NOMO-1 treated with DMSO at 0.1 percent for 48 hours (cell line): ENCODE data around the gene PDS5B.
"Not testable (repeated sequence)": the region's sequence is repeated elsewhere in the genome, so short reads cannot be mapped to it uniquely, and the experiment has no call there.

ENCODE experiments used
- DNase-seq: peaks from one replicate; lab custom pipeline; 2025; ENCODE audit not compliant: unreplicated experiment; lab: John Stamatoyannopoulos, UW

Gene PDS5B

GRCh38 chr13:32650705-32651311, 64.6 kb downstream of the PDS5B start:
- DNase-seq = peak; percentile 71

DNA sequence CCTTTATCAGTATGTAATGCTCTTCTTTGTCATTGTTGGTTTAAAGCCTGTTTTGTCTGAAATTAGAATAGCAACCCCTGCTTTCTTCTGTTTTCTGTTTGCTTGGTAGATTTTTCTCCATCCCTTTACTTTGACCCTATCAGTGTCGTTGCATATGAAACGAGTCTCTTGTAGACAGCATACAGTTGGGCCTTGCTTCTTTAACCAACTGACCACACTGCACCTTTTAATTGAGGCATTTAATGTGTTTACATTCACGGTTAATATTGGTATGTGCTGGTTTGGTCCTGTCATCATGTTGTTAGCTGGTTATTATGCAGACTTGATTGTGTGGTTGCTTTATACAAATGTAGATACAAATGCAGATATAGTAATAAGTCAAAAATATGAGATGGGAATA, 71.1 kb downstream of the PDS5B start:
- DNase-seq = no peak

DNA sequence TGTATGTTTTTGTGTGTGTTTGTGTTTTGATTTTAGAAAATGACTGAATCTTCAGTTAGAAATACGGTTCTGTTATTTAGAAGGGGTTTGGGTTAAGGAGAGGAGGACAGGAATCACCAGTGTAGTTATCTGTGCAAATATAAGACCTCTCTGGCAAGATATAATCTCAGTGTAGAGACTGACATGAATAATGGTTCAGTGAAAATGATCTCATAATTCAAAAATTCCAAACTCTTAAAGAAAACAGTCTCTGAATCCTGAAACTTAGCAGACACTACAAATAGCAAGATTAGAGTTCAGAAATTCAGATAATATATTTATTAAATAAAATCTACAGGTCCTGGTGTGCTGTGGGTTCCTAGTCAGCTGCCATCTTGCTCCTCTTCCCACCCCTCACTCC, 73.5 kb downstream of the PDS5B start:
- DNase-seq = no peak

GRCh38 chr13:32660227-32660626, 74.0 kb downstream of the PDS5B start:
- no peak for DNase-seq

- no peak for DNase-seq
These were observed 75.4 kb downstream of the PDS5B start for GRCh38 chr13:32661685-32662084.

DNA sequence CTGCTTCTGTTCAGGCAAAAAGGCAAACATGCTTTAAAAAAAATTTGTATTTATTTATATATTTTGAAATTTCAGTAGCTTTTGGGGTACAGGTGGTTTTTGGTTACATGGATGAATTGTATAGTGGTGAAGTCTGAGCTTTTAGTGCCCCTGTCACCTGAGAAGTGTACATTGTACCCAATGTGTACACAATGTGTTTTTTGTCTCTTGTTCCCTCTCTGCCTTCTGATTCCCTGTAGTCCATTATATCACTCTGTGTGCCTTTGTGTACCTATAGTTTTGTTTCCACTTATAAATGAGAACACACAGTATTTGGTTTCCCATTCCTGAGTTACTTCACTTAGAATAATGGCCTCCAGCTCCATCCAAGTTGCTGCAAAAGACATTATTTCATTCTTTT, 77.4 kb downstream of the PDS5B start:
- DNase-seq = no peak

DNA sequence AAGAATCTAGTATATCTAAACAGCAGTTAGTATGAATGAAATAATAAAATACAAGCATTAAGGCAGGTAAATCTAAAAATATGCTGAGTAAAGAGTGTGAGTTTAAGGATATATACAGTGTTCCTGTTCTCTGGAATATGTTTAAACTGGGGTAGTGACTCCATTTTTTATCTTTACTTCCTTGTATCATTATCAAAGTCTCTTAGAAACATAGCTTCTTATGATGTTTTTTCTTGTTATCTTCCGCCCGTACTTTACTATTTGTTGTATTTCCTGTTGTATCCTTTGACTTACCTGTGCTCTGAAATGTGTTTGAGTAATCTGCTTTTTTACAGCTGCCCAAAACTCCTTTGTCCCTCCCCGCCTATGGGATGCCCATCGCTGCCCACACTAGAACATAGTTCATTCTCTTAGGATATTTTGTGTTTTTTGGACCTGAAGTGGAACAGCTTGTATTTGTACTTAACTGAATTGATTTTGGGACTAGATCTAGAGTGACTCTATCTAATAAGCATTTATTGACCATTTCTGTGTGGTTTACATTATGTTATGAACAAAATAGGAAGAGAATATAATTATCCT, 80.8 kb downstream of the PDS5B start:
- DNase-seq = no peak

DNA sequence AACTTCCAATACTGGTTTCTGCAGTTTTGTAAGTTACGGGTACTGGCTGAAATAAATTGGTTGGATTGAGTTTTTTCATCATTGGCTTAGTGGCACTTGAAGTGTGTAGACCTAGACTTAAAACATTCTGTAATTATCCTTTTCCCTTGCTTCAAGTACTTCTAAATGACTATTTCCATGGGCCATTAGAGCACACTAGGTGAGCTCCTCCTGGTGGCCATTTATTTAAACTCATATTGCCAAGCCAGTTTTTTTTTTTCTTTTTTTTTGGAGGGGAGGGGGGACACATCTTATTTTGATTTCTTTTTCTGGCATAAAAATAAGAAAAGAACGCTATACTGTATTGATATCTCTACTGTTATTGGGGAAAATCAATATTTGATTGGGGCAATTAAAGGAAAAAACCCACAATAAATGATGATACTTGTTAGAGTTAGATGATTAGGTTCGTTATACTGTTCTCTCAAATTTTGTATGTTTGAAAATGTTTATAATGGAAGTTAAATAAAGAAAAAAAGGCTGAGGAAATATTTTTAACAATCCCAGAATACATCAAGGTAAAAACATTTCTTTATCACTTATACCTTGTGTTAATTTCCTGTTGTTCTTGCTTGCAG, 82.9 kb downstream of the PDS5B start:
- DNase-seq = peak; percentile 57

- no peak for DNase-seq
These were observed 88.3 kb downstream of the PDS5B start for GRCh38 chr13:32674503-32674902.

DNA sequence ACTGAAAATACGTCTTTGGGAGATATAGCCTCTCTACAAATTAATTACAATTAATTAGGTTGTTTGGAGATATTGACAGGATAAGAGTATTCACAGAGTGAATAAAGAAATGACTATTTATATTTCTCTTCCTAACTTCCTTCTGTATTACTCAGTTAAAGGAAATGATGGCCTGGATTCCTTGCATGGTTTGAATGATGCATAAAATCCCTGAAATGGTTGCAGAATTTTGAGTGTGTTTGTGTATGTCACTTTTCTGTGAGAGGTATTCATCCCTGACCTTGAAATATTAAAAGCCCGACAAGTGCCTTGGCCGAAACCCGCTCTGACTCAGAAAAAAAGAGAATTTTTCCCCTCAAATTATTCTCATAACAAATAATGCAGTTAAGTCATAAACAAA, 90.0 kb downstream of the PDS5B start:
- no peak for DNase-seq

GRCh38 chr13:32682130-32682529, 95.9 kb downstream of the PDS5B start:
- DNase-seq = no peak

DNA sequence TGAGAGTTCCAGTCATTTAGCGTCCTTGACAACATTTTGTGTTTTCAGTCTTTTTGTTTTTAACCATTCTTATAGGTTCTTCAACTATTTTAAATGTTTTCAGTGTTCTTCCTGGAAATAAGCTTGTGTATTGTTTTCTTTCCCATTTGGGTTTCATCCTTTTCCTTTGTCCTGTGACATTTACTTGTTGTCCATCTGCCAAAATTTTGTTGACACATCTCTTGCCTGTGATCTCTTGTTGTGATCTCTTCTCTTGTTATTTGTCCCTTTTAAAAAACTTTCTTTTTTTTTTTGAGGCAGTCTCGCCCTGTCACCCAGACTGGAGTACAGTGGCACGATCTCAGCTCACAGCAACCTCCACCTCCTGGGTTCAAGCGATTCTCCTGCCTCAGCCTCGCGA, 96.5 kb downstream of the PDS5B start:
- DNase-seq = no peak

DNA sequence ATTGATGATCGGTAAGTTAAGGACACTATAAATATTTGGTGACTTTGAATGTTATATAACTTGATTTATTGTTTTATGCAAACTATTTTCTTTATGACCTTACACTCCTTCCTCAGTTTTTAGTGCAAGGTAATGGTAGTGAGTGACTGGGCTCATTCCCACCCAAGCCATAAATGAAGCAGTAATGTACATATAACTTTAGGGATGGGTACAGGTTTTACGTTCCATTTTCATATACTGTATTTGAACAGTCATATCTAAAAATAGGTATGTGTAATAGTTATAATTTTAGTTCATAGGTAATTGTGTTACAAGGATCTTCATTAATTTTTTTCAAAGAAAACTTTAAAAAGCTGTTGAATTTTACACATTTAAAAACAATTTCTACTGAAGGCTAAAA, 101.0 kb downstream of the PDS5B start:
- no peak for DNase-seq

GRCh38 chr13:32695602-32696250, 109.5 kb downstream of the PDS5B start:
- peak; percentile 75 for DNase-seq

- DNase-seq = peak; percentile 80
These were observed 121.2 kb downstream of the PDS5B start for GRCh38 chr13:32707471-32707870.

DNA sequence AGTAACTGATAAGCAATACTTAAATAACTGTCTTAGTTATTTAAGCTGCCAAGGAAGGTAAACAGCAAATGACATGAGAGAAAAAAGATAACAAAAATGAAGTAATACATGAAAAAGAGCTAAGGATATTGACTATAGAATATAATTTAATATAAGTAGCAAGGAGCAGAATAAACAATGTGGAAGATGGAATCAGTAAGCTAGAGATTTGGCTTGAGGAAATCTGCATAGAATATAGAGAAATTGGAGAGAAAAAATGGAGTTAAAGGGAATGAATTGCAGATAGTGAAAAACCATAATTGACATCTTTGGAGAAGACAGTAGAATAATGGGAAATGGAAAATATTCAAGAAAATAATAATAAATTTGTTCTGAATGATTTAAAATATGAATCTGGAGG, 127.1 kb downstream of the PDS5B start:
- no peak for DNase-seq

- not testable (repeated sequence) for DNase-seq
These were observed 129.9 kb downstream of the PDS5B start for GRCh38 chr13:32716201-32716600.

GRCh38 chr13:32720026-32720425, 133.8 kb downstream of the PDS5B start:
- no peak for DNase-seq

DNA sequence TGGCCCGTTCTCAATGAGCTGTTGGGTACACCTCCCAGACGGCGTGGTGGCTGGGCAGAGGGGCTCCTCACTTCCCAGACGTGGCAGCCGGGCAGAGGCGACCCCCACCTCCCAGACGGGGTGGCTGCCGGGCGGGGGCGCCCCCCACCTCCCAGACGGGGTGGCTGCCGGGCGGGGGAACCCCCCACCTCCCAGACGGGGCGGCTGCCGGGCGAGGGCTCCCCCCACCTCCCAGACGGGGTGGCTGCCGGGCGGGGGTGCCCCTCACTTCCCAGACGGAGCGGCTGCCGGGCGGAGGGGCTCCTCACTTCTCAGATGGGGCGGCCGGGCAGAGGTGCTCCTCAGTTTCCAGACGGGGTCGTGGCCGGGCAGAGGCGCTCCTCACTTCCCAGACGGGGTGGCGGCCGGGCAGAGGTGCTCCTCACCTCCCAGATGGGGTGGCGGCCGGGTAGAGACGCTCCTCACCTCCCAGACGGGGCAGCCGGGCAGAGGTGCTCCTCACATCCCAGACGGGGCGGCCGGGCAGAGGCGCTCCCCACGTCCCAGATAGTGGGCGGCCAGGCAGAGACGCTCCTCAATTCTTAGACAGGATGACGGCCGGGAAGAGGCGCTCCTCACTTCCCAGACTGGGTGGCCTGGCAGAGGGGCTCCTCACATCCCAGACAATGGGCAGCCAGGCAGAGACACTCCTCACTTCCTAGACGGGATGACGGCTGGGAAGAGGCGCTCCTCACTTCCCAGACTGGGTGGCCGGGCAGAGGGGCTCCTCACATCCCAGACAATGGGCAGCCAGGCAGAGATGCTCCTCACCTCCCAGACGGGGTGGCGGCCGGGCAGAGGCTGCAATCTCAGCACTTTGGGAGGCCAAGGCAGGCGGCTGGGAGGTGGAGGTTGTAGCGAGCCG, 135.1 kb downstream of the PDS5B start:
- DNase-seq = not testable (repeated sequence)

DNA sequence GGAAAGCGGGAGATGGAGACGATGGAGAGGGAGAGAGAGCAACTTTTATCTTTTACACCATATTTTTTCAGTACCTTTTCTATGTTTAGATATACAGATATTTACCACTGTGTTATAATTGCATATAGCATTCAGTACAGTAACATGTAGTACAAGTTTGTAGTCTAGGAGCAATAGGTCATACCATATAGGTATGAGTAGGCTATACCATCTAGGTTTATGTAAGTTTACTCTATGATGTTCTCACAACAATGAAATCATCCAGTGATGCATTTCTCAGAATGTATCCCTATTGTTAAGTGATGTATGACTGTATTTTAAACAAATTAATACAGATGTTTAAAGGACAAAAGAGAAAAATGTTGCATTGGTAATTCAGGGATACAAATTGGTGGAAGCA, 136.1 kb downstream of the PDS5B start:
- no peak for DNase-seq

DNA sequence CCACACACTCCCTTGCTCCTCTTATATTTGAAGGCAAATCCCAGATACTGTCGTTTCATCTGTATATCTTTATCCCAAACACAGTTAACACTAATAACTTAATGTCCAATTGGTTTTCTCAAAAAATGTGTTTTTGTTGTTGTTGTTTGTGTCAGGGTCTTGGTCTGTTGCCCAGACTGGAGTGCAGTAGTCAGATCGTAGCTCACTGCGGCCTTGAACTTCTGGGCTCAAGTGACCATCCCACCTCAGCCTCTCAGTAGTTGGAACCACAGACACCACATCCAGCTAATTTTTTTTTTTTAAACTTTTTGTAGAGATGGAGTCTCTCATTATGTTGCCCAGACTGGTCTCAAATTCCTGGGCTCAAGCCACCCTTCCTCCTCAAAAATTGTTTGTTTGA, 137.7 kb downstream of the PDS5B start:
- DNase-seq = no peak
